ENCODE results near the gene NCBP2L.
"Not testable (repeated sequence)": the region's sequence is repeated elsewhere in the genome, so short reads cannot be mapped to it uniquely, and the experiment has no call there.

The NCBP2L gene

GRCh38 chrX:107810053-107810452 lies 32.5 kb downstream of the NCBP2L start:
- DNase-seq (ENCODE audit: low spot score), result not testable (repeated sequence)

GRCh38 chrX:107818900-107819521 lies 41.5 kb downstream of the NCBP2L start:
- DNase-seq (ENCODE audit: low spot score), result no peak

- no peak for DNase-seq (ENCODE audit: low spot score)
These were observed 45.5 kb downstream of the NCBP2L start for GRCh38 chrX:107823042-107823441.

- DNase-seq (ENCODE audit: low spot score), result no peak
These were observed 45.9 kb downstream of the NCBP2L start for GRCh38 chrX:107823456-107823855.

- DNase-seq (ENCODE audit: low spot score), result no peak
These were observed 48.2 kb downstream of the NCBP2L start, which contains the start of gene MID2 for GRCh38 chrX:107825698-107826237. TSS of gene MID2 (plus strand) at chrX:107825866. CDS start at chrX:107826427, 561 bp downstream.

- DNase-seq (ENCODE audit: low spot score), result no peak
These were observed 48.9 kb downstream of the NCBP2L start for GRCh38 chrX:107826238-107827029.

GRCh38 chrX:107827030-107827831 lies 49.7 kb downstream of the NCBP2L start:
- no peak for DNase-seq (ENCODE audit: low spot score)

- DNase-seq (ENCODE audit: low spot score), result no peak
These were observed 50.3 kb downstream of the NCBP2L start for GRCh38 chrX:107827852-107828251.

- no peak for DNase-seq (ENCODE audit: low spot score)
These were observed 52.3 kb downstream of the NCBP2L start for GRCh38 chrX:107829878-107830277.

GRCh38 chrX:107831071-107831730 lies 53.7 kb downstream of the NCBP2L start:
- DNase-seq (ENCODE audit: low spot score), result no peak

- no peak for DNase-seq (ENCODE audit: low spot score)
These were observed 57.0 kb downstream of the NCBP2L start for GRCh38 chrX:107834275-107835201.

- no peak for DNase-seq (ENCODE audit: low spot score)
These were observed 59.4 kb downstream of the NCBP2L start for GRCh38 chrX:107836958-107837357.

GRCh38 chrX:107840971-107841370 lies 63.4 kb downstream of the NCBP2L start:
- DNase-seq (ENCODE audit: low spot score), result no peak

- DNase-seq (ENCODE audit: low spot score), result no peak
These were observed 65.3 kb downstream of the NCBP2L start for GRCh38 chrX:107842715-107843400.

Data from hematopoietic multipotent progenitor cell treated with erythropoietin and hydrocortisone succinate and interleukin-3 and kit ligand, for 15 days (in vitro differentiated cells).